ENCODE measurements around the gene POLR2E. TPM values are rescaled to one million over a fixed set of nuclear protein-coding genes. Genes with fewer than 3 reads are reported as not detected.

Gene POLR2E
- total RNA-seq, 1 donor from 2014 or later, result 39.1 TPM

GRCh38 chr19:1098177-1099051, 3.2 kb upstream of the POLR2E start:
- no peak overlapping the region for H3K4me3 ChIP-seq (ENCODE audit: low read length in 3 of 3)
- H3K9me3 ChIP-seq (ENCODE audit: control insufficient read depth in 3 of 3, low read length in 3 of 3), result no peaks in the 10 kb centered on the region
- H3K36me3 ChIP-seq (ENCODE audit: control insufficient read depth in 3 of 3, insufficient read depth in 3 of 3, low read length in 3 of 3), result peaks cover 3% of the 10 kb centered on the region in 3 donors
- H3K9ac ChIP-seq (ENCODE audit: low read depth in 1 of 3, low read length in 3 of 3), result peak overlapping the region in 1 of 3 donors; percentile 10
- H3K4me1 ChIP-seq (ENCODE audit: control insufficient read depth in 3 of 3, insufficient read depth in 3 of 3, low read length in 3 of 3), result peaks cover 48 to 62% (median 50%) of the 10 kb centered on the region in 3 donors
- no peaks in the 10 kb centered on the region for H3K27me3 ChIP-seq (ENCODE audit: control insufficient read depth in 3 of 3, insufficient read depth in 3 of 3, low read length in 3 of 3)
- peak overlapping the region; percentile 58 for H3K27ac ChIP-seq (ENCODE audit: low read depth, low read length)

- Histone ChIP-seq H3K4me1 (ENCODE audit: control insufficient read depth in 3 of 3, insufficient read depth in 3 of 3, low read length in 3 of 3) (peaks cover 43 to 57% (median 45%) of the 10 kb centered on the region in 3 donors), H3K9me3 (ENCODE audit: control insufficient read depth in 3 of 3, low read length in 3 of 3) (no peaks in the 10 kb centered on the region), H3K27me3 (ENCODE audit: control insufficient read depth in 3 of 3, insufficient read depth in 3 of 3, low read length in 3 of 3) (no peaks in the 10 kb centered on the region), H3K27ac (ENCODE audit: low read depth, low read length) (peak overlapping the region; percentile 25), H3K9ac (ENCODE audit: low read depth in 1 of 3, low read length in 3 of 3) (peak overlapping the region in 1 of 3 donors; percentile 10), H3K36me3 (ENCODE audit: control insufficient read depth in 3 of 3, insufficient read depth in 3 of 3, low read length in 3 of 3) (peaks cover 3% of the 10 kb centered on the region in 3 donors), H3K4me3 (ENCODE audit: low read length in 3 of 3) (no peak overlapping the region)
Measured at GRCh38 chr19:1097810-1098176, 2.6 kb upstream of the POLR2E start.

- Histone ChIP-seq H3K9ac (ENCODE audit: low read depth in 1 of 3, low read length in 3 of 3) (peak overlapping the region; percentile 85 to 91 (median 91)), H3K27ac (ENCODE audit: low read depth, low read length) (peak overlapping the region; percentile 58), H3K4me1 (ENCODE audit: control insufficient read depth in 3 of 3, insufficient read depth in 3 of 3, low read length in 3 of 3) (peaks cover 28 to 36% (median 28%) of the 10 kb centered on the region in 3 donors), H3K36me3 (ENCODE audit: control insufficient read depth in 3 of 3, insufficient read depth in 3 of 3, low read length in 3 of 3) (peaks cover 14 to 15% (median 15%) of the 10 kb centered on the region in 3 donors), H3K9me3 (ENCODE audit: control insufficient read depth in 3 of 3, low read length in 3 of 3) (no peaks in the 10 kb centered on the region), H3K4me3 (ENCODE audit: low read length in 3 of 3) (peak overlapping the region; percentile 83 to 87 (median 87)), H3K27me3 (ENCODE audit: control insufficient read depth in 3 of 3, insufficient read depth in 3 of 3, low read length in 3 of 3) (no peaks in the 10 kb centered on the region)
Measured at GRCh38 chr19:1094655-1094977, 559 bp downstream of the POLR2E start.

- no peaks in the 10 kb centered on the region for H3K27me3 ChIP-seq (ENCODE audit: control insufficient read depth in 3 of 3, insufficient read depth in 3 of 3, low read length in 3 of 3)
- H3K27ac ChIP-seq (ENCODE audit: low read depth, low read length), result no peak overlapping the region
- peak overlapping the region; percentile 85 to 91 (median 91) for H3K9ac ChIP-seq (ENCODE audit: low read depth in 1 of 3, low read length in 3 of 3)
- H3K9me3 ChIP-seq (ENCODE audit: control insufficient read depth in 3 of 3, low read length in 3 of 3), result no peaks in the 10 kb centered on the region
- peaks cover 25 to 35% (median 28%) of the 10 kb centered on the region in 3 donors for H3K4me1 ChIP-seq (ENCODE audit: control insufficient read depth in 3 of 3, insufficient read depth in 3 of 3, low read length in 3 of 3)
- H3K36me3 ChIP-seq (ENCODE audit: control insufficient read depth in 3 of 3, insufficient read depth in 3 of 3, low read length in 3 of 3), result peaks cover 14 to 20% (median 16%) of the 10 kb centered on the region in 3 donors
- peak overlapping the region; percentile 83 to 87 (median 87) for H3K4me3 ChIP-seq (ENCODE audit: low read length in 3 of 3)
Measured at GRCh38 chr19:1093811-1094553, 1.2 kb downstream of the POLR2E start.

GRCh38 chr19:1093330-1093729, 1.8 kb downstream of the POLR2E start:
- H3K27me3 ChIP-seq (ENCODE audit: control insufficient read depth in 3 of 3, insufficient read depth in 3 of 3, low read length in 3 of 3), result no peaks in the 10 kb centered on the region
- H3K4me1 ChIP-seq (ENCODE audit: control insufficient read depth in 3 of 3, insufficient read depth in 3 of 3, low read length in 3 of 3), result peaks cover 19 to 35% (median 22%) of the 10 kb centered on the region in 3 donors
- no peak overlapping the region for H3K4me3 ChIP-seq (ENCODE audit: low read length in 3 of 3)
- H3K36me3 ChIP-seq (ENCODE audit: control insufficient read depth in 3 of 3, insufficient read depth in 3 of 3, low read length in 3 of 3), result peaks cover 16 to 26% (median 23%) of the 10 kb centered on the region in 3 donors
- H3K9ac ChIP-seq (ENCODE audit: low read depth in 1 of 3, low read length in 3 of 3), result peak overlapping the region in 1 of 3 donors; percentile 91
- H3K27ac ChIP-seq (ENCODE audit: low read depth, low read length), result no peak overlapping the region
- no peaks in the 10 kb centered on the region for H3K9me3 ChIP-seq (ENCODE audit: control insufficient read depth in 3 of 3, low read length in 3 of 3)

- H3K27me3 ChIP-seq (ENCODE audit: control insufficient read depth in 3 of 3, insufficient read depth in 3 of 3, low read length in 3 of 3), result no peaks in the 10 kb centered on the region
- peaks cover 22 to 27% (median 26%) of the 10 kb centered on the region in 3 donors for H3K36me3 ChIP-seq (ENCODE audit: control insufficient read depth in 3 of 3, insufficient read depth in 3 of 3, low read length in 3 of 3)
- no peaks in the 10 kb centered on the region for H3K9me3 ChIP-seq (ENCODE audit: control insufficient read depth in 3 of 3, low read length in 3 of 3)
- no peak overlapping the region for H3K9ac ChIP-seq (ENCODE audit: low read depth in 1 of 3, low read length in 3 of 3)
- H3K4me3 ChIP-seq (ENCODE audit: low read length in 3 of 3), result no peak overlapping the region
- H3K4me1 ChIP-seq (ENCODE audit: control insufficient read depth in 3 of 3, insufficient read depth in 3 of 3, low read length in 3 of 3), result peaks cover 19 to 33% (median 25%) of the 10 kb centered on the region in 3 donors
- no peak overlapping the region for H3K27ac ChIP-seq (ENCODE audit: low read depth, low read length)
Measured at GRCh38 chr19:1091544-1092175, 3.5 kb downstream of the POLR2E start.

GRCh38 chr19:1090731-1091543, 4.2 kb downstream of the POLR2E start:
- H3K4me1 ChIP-seq (ENCODE audit: control insufficient read depth in 3 of 3, insufficient read depth in 3 of 3, low read length in 3 of 3), result peaks cover 19 to 33% (median 25%) of the 10 kb centered on the region in 3 donors
- no peaks in the 10 kb centered on the region for H3K9me3 ChIP-seq (ENCODE audit: control insufficient read depth in 3 of 3, low read length in 3 of 3)
- no peak overlapping the region for H3K9ac ChIP-seq (ENCODE audit: low read depth in 1 of 3, low read length in 3 of 3)
- H3K27ac ChIP-seq (ENCODE audit: low read depth, low read length), result no peak overlapping the region
- no peak overlapping the region for H3K4me3 ChIP-seq (ENCODE audit: low read length in 3 of 3)
- peaks cover 0 to 2% (median 0%) of the 10 kb centered on the region in 3 donors for H3K27me3 ChIP-seq (ENCODE audit: control insufficient read depth in 3 of 3, insufficient read depth in 3 of 3, low read length in 3 of 3)
- peaks cover 22 to 27% (median 26%) of the 10 kb centered on the region in 3 donors for H3K36me3 ChIP-seq (ENCODE audit: control insufficient read depth in 3 of 3, insufficient read depth in 3 of 3, low read length in 3 of 3)

GRCh38 chr19:1089891-1090290, 5.3 kb downstream of the POLR2E start:
- Histone ChIP-seq H3K9ac (ENCODE audit: low read depth in 1 of 3, low read length in 3 of 3) (no peak overlapping the region), H3K27ac (ENCODE audit: low read depth, low read length) (no peak overlapping the region), H3K9me3 (ENCODE audit: control insufficient read depth in 3 of 3, low read length in 3 of 3) (no peaks in the 10 kb centered on the region), H3K36me3 (ENCODE audit: control insufficient read depth in 3 of 3, insufficient read depth in 3 of 3, low read length in 3 of 3) (peaks cover 22 to 27% (median 26%) of the 10 kb centered on the region in 3 donors), H3K4me1 (ENCODE audit: control insufficient read depth in 3 of 3, insufficient read depth in 3 of 3, low read length in 3 of 3) (peaks cover 14 to 27% (median 20%) of the 10 kb centered on the region in 3 donors), H3K27me3 (ENCODE audit: control insufficient read depth in 3 of 3, insufficient read depth in 3 of 3, low read length in 3 of 3) (peaks cover 0 to 9% (median 8%) of the 10 kb centered on the region in 3 donors), H3K4me3 (ENCODE audit: low read length in 3 of 3) (no peak overlapping the region)

- Histone ChIP-seq H3K27me3 (ENCODE audit: control insufficient read depth in 3 of 3, insufficient read depth in 3 of 3, low read length in 3 of 3) (peaks cover 0 to 14% (median 12%) of the 10 kb centered on the region in 3 donors), H3K27ac (ENCODE audit: low read depth, low read length) (no peak overlapping the region), H3K4me1 (ENCODE audit: control insufficient read depth in 3 of 3, insufficient read depth in 3 of 3, low read length in 3 of 3) (peaks cover 9 to 22% (median 16%) of the 10 kb centered on the region in 3 donors), H3K9ac (ENCODE audit: low read depth in 1 of 3, low read length in 3 of 3) (no peak overlapping the region), H3K36me3 (ENCODE audit: control insufficient read depth in 3 of 3, insufficient read depth in 3 of 3, low read length in 3 of 3) (peaks cover 22 to 27% (median 26%) of the 10 kb centered on the region in 3 donors), H3K4me3 (ENCODE audit: low read length in 3 of 3) (no peak overlapping the region), H3K9me3 (ENCODE audit: control insufficient read depth in 3 of 3, low read length in 3 of 3) (no peaks in the 10 kb centered on the region)
Measured at GRCh38 chr19:1089126-1089771, 5.9 kb downstream of the POLR2E start.
